VCaP (cell line): ENCODE measurements around the gene ITPKA.
A peak's percentile ranks its signal among the peaks of the same experiment; 100 is the strongest.

Experiments
- H3K27ac ChIP-seq: fragments of 450-650 bp; 2 replicates; pipeline ENCODE4 v1.5.1; 2017
- TF ChIP-seq, protein P1 (sequence below): fragments of 450-650 bp; conservative IDR thresholded peaks from 2 replicates; pipeline ENCODE4 v1.5.1; 2017; ENCODE audit warnings: mild to moderate bottlenecking, moderate library complexity

ITPKA gene

DNA sequence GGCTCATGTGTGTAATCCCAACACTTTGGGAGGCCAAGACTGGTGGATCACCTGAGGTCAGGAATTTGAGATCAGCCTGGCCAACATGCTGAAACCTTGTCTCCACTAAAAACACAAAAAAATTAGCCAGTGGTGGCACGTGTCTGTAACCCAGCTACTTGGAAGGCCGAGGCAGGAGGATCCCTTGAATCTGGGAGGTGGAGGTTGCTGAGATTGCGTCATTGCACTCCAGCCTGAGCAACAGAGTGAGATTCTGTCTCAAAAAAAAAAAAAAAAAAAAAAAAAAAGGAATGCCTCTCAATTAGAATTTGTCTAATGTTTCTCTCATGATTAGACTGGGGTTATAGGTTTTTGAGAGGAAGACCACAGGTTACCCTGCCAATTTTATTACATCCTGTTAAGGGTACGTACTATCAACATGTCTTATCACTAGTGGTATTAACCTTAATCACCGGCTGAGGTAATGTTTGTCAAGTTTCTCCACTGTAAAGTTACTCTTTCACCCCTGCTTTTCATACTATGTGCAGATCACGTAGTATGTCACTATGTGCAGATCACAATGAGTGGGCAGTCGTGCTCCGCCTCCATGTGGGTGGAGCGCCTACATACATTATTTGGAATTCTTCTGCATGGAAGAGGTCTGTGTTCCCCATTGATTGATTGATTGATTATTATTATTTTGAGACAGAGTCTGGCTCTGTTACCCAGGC is 56.5 kb downstream of the ITPKA start:
- TF ChIP-seq, protein P1, sequence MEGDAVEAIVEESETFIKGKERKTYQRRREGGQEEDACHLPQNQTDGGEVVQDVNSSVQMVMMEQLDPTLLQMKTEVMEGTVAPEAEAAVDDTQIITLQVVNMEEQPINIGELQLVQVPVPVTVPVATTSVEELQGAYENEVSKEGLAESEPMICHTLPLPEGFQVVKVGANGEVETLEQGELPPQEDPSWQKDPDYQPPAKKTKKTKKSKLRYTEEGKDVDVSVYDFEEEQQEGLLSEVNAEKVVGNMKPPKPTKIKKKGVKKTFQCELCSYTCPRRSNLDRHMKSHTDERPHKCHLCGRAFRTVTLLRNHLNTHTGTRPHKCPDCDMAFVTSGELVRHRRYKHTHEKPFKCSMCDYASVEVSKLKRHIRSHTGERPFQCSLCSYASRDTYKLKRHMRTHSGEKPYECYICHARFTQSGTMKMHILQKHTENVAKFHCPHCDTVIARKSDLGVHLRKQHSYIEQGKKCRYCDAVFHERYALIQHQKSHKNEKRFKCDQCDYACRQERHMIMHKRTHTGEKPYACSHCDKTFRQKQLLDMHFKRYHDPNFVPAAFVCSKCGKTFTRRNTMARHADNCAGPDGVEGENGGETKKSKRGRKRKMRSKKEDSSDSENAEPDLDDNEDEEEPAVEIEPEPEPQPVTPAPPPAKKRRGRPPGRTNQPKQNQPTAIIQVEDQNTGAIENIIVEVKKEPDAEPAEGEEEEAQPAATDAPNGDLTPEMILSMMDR = no peak
- H3K27ac ChIP-seq = peak overlapping the region; percentile 43
